Mesenchymal stem cell (in vitro differentiated cells and primary cell): Measurements from ENCODE around the gene PHKA2.

Experiments
- DNase-seq: peaks from one replicate; pipeline ENCODE4 v3.0.0-alpha.2; 2013
- H2AFZ ChIP-seq: one replicate; pipeline ENCODE4 v1.6.1; 2013; ENCODE audit warnings: low read depth, mild to moderate bottlenecking, control low read depth, inconsistent platforms, low read length, moderate library complexity
- H2AK5ac ChIP-seq: 2 replicates; pipeline ENCODE4 v1.6.1; 2013; ENCODE audit warnings: low read length, moderate library complexity, mild to moderate bottlenecking, inconsistent platforms; ENCODE audit not compliant: severe bottlenecking
- H2BK120ac ChIP-seq: one replicate; pipeline ENCODE4 v1.6.1; 2013; ENCODE audit warnings: low read depth, mild to moderate bottlenecking, inconsistent platforms, low read length, moderate library complexity
- H2BK12ac ChIP-seq, 2 experiments: one replicate each; pipeline ENCODE4 v1.6.1; 2013; ENCODE audit warnings: inconsistent platforms in 2 of 2, low read length in 2 of 2, mild to moderate bottlenecking in 2 of 2, moderate library complexity in 2 of 2, control low read depth in 1 of 2
- H2BK15ac ChIP-seq: one replicate; pipeline ENCODE4 v1.6.1; 2013; ENCODE audit warnings: mild to moderate bottlenecking, low read depth, inconsistent platforms; ENCODE audit not compliant: poor library complexity, severe bottlenecking
- H2BK5ac ChIP-seq: 2 replicates; pipeline ENCODE4 v1.6.1; 2013; ENCODE audit warnings: low read depth, mild to moderate bottlenecking, low read length, control low read depth, inconsistent platforms; ENCODE audit not compliant: poor library complexity, severe bottlenecking
- H3K14ac ChIP-seq, 2 experiments: one replicate each; pipeline ENCODE4 v1.6.1; 2013; ENCODE audit warnings: inconsistent platforms in 2 of 2, low read length in 2 of 2, control low read depth in 1 of 2, mild to moderate bottlenecking in 1 of 2, moderate library complexity in 1 of 2
- H3K18ac ChIP-seq, 2 experiments: one replicate each; pipeline ENCODE4 v1.6.1; 2013; ENCODE audit warnings: inconsistent platforms in 2 of 2, low read length in 2 of 2, control low read depth in 1 of 2, low read depth in 1 of 2, mild to moderate bottlenecking in 1 of 2
- H3K23ac ChIP-seq, 2 experiments: one replicate each; pipeline ENCODE4 v1.6.1; 2013; ENCODE audit warnings: inconsistent platforms in 2 of 2, low read length in 2 of 2, mild to moderate bottlenecking in 2 of 2, moderate library complexity in 2 of 2, control low read depth in 1 of 2
- H3K27ac ChIP-seq: 2 replicates; pipeline ENCODE4 v1.5.1; 2013; ENCODE audit warnings: mild to moderate bottlenecking, moderate library complexity, low read length, control low read depth, inconsistent platforms; ENCODE audit not compliant: poor library complexity, severe bottlenecking
- H3K27me3 ChIP-seq, 2 experiments: 2 replicates each; pipeline versions ENCODE4 v1.6.1 to v1.7.0; 2013; ENCODE audit warnings: low read length in 2 of 2, mild to moderate bottlenecking in 2 of 2, moderate library complexity in 2 of 2, control low read depth in 1 of 2, inconsistent platforms in 1 of 2; ENCODE audit not compliant: control insufficient read depth in 1 of 2, insufficient read depth in 1 of 2
- H3K36me3 ChIP-seq, 2 experiments: 2 replicates each; pipeline versions ENCODE4 v1.6.1 to v1.7.0; 2013; ENCODE audit warnings: low read length in 2 of 2, control low read depth in 1 of 2, inconsistent platforms in 1 of 2, low read depth in 1 of 2, mild to moderate bottlenecking in 1 of 2; ENCODE audit not compliant: insufficient read depth in 2 of 2, control insufficient read depth in 1 of 2
- H3K4ac ChIP-seq, 2 experiments: one replicate each; pipeline ENCODE4 v1.6.1; 2013; ENCODE audit warnings: inconsistent platforms in 2 of 2, low read length in 2 of 2, mild to moderate bottlenecking in 2 of 2, moderate library complexity in 2 of 2, control low read depth in 1 of 2, low read depth in 1 of 2
- H3K4me1 ChIP-seq: 2 replicates; pipeline ENCODE4 v1.6.1; 2013; ENCODE audit warnings: low read depth, low read length, control low read depth; ENCODE audit not compliant: control insufficient read depth, insufficient read depth
- H3K4me2 ChIP-seq: 2 replicates; pipeline ENCODE4 v1.6.1; 2013; ENCODE audit warnings: low read length, mild to moderate bottlenecking, inconsistent platforms; ENCODE audit not compliant: poor library complexity, severe bottlenecking
- H3K4me3 ChIP-seq, 2 experiments: 2 replicates each; pipeline versions ENCODE4 v1.5.1 to v1.7.0; 2013; ENCODE audit warnings: low read length in 2 of 2, mild to moderate bottlenecking in 2 of 2, control low read depth in 1 of 2, low read depth in 1 of 2; ENCODE audit not compliant: insufficient read depth in 1 of 2
- H3K79me1 ChIP-seq: replicated peaks from 2 replicates; pipeline ENCODE4 v1.6.1; 2013; ENCODE audit warnings: mild to moderate bottlenecking, control low read depth, low read length, inconsistent platforms; ENCODE audit not compliant: poor library complexity, severe bottlenecking
- H3K9ac ChIP-seq: 2 replicates; pipeline ENCODE4 v1.7.0; 2013; ENCODE audit warnings: mild to moderate bottlenecking, low read length, moderate library complexity
- H3K9me3 ChIP-seq: 2 replicates; pipeline ENCODE4 v1.7.0; 2013; ENCODE audit warnings: mild to moderate bottlenecking, low read length; ENCODE audit not compliant: control insufficient read depth
- H4K8ac ChIP-seq: one replicate; pipeline ENCODE4 v1.6.1; 2013; ENCODE audit warnings: inconsistent platforms, mild to moderate bottlenecking, low read length, moderate library complexity
- H4K91ac ChIP-seq: one replicate; pipeline ENCODE4 v1.6.1; 2013; ENCODE audit warnings: mild to moderate bottlenecking, low read length, inconsistent platforms
- WGBS: methylation state at CpG from one replicate; pipeline ENCODE4 v1.1.7; 2013; ENCODE audit warnings: mixed read lengths; 5-methylcytosine and 5-hydroxymethylcytosine counted together

The PHKA2 gene

DNA sequence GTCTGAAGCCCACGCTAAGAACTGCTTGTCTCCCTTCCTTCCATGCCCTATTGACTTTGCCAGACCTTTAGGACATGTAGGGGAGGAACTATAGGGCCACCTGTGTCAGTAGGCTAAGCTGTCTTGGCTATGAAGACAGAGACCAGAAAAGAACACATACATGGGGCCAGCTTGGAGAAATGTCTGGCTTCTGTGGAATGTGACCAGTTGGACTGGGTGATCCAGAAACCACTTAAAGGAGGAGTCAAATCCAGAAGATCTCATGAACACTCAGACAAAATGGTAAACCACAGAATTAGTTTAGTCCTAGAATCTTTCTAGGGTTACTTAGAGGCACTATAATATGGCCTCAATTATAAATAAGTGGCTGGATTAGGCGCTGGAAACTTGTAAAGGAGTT, 42.0 kb downstream of the PHKA2 start:
- H2AK5ac ChIP-seq, result no peak overlapping the region
- H3K9ac ChIP-seq, result no peak overlapping the region
- H3K18ac ChIP-seq, result no peak overlapping the region
- no peak overlapping the region for H3K4me2 ChIP-seq
- H3K4ac ChIP-seq, result no peak overlapping the region
- H3K27ac ChIP-seq, result no peak overlapping the region
- peaks cover 4% of the 10 kb centered on the region for H3K4me1 ChIP-seq
- no peak overlapping the region for H3K23ac ChIP-seq
- no peaks in the 10 kb centered on the region for H3K27me3 ChIP-seq
- 100% methylated on average over 2 of the region's 2 CpGs for WGBS
- no peak overlapping the region for H2BK12ac ChIP-seq
- H3K36me3 ChIP-seq, result peaks cover 9 to 20% of the 10 kb centered on the region in 2 experiments
- H2BK15ac ChIP-seq, result no peak overlapping the region
- no peak overlapping the region for H3K14ac ChIP-seq
- H3K9me3 ChIP-seq, result no peaks in the 10 kb centered on the region
- no peak overlapping the region for H4K8ac ChIP-seq
- no peak overlapping the region for H2BK5ac ChIP-seq
- H3K79me1 ChIP-seq, result no peaks in the 10 kb centered on the region
- H4K91ac ChIP-seq, result no peak overlapping the region
- H3K4me3 ChIP-seq, result no peak overlapping the region
- DNase-seq, result no peak
- no peak overlapping the region for H2AFZ ChIP-seq
- no peak overlapping the region for H2BK120ac ChIP-seq

GRCh38 chrX:18938710-18939109, 45.2 kb downstream of the PHKA2 start:
- H3K14ac ChIP-seq, result no peak overlapping the region
- H3K9me3 ChIP-seq, result no peaks in the 10 kb centered on the region
- H2BK15ac ChIP-seq, result no peak overlapping the region
- no peak overlapping the region for H4K8ac ChIP-seq
- WGBS, result 100% methylated on average over 2 of the region's 3 CpGs
- H3K4me2 ChIP-seq, result no peak overlapping the region
- H3K23ac ChIP-seq, result no peak overlapping the region
- no peak overlapping the region for H3K4ac ChIP-seq
- H2AK5ac ChIP-seq, result no peak overlapping the region
- no peaks in the 10 kb centered on the region for H3K27me3 ChIP-seq
- H2BK120ac ChIP-seq, result no peak overlapping the region
- H2BK12ac ChIP-seq, result no peak overlapping the region
- no peak overlapping the region for H3K4me3 ChIP-seq
- no peaks in the 10 kb centered on the region for H3K79me1 ChIP-seq
- H2AFZ ChIP-seq, result no peak overlapping the region
- peaks cover 15 to 22% of the 10 kb centered on the region in 2 experiments for H3K36me3 ChIP-seq
- H3K18ac ChIP-seq, result no peak overlapping the region
- no peak overlapping the region for H2BK5ac ChIP-seq
- H3K4me1 ChIP-seq, result peaks cover 2% of the 10 kb centered on the region
- no peak for DNase-seq
- H3K9ac ChIP-seq, result no peak overlapping the region
- no peak overlapping the region for H4K91ac ChIP-seq
- H3K27ac ChIP-seq, result no peak overlapping the region

DNA sequence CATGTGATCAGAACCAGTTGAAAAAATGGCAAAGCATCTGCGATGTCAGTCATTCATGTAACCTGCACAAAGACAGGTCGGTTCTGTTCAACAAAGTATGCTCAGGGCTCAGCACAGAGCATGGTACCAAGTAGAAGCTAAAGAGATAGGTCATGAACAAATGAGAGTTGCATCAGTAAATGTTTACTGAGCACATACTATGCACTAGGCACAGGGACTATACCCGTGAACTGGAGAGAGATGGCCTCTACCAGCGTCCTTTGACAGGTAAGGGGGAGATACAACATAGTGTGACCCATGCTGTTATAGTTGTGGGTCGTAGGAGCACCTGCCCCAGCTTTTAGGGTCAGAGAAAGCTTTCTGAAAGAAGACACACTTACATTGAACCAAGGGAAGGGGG, 46.7 kb downstream of the PHKA2 start:
- Histone ChIP-seq H3K18ac (no peak overlapping the region), H3K36me3 (peaks cover 16 to 21% of the 10 kb centered on the region in 2 experiments), H3K14ac (no peak overlapping the region), H3K9me3 (no peaks in the 10 kb centered on the region), H3K79me1 (no peaks in the 10 kb centered on the region), H3K4me3 (no peak overlapping the region), H2BK12ac (no peak overlapping the region), H2AK5ac (no peak overlapping the region), H3K4me2 (no peak overlapping the region), H2BK15ac (no peak overlapping the region), H3K4ac (no peak overlapping the region), H4K8ac (no peak overlapping the region), H3K4me1 (peaks cover 2% of the 10 kb centered on the region), H4K91ac (no peak overlapping the region), H3K27me3 (no peaks in the 10 kb centered on the region), H2AFZ (no peak overlapping the region), H2BK5ac (no peak overlapping the region), H3K27ac (no peak overlapping the region), H3K23ac (no peak overlapping the region), H3K9ac (no peak overlapping the region), H2BK120ac (no peak overlapping the region)
- 94% methylated on average over 5 of the region's 5 CpGs for WGBS
- no peak for DNase-seq

DNA sequence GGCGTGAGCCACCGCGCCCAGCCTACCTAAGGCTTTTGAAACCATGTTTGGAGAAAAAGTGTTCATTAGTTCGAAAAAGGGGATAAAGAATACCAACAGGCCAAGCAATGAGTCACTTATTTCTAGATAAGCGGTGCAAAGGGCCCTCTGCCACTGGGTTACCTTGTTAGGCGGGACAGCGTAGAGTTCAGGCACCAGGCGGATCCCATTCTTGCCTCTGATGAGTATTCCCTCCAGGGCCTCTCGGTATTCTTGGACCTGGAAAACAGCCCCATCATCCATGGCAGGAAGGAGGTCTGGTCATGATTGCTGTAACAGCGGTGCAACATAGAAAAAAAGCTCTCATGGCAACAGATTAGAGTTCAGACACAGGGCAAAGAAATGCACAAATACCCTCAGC, 48.0 kb downstream of the PHKA2 start:
- H2BK12ac ChIP-seq, result no peak overlapping the region
- no peak for DNase-seq
- no peak overlapping the region for H2BK15ac ChIP-seq
- no peaks in the 10 kb centered on the region for H3K79me1 ChIP-seq
- H3K4me2 ChIP-seq, result no peak overlapping the region
- H2AFZ ChIP-seq, result no peak overlapping the region
- no peaks in the 10 kb centered on the region for H3K4me1 ChIP-seq
- H3K27ac ChIP-seq, result no peak overlapping the region
- H3K27me3 ChIP-seq, result no peaks in the 10 kb centered on the region
- no peak overlapping the region for H3K4ac ChIP-seq
- H2BK5ac ChIP-seq, result no peak overlapping the region
- H4K8ac ChIP-seq, result no peak overlapping the region
- H3K14ac ChIP-seq, result no peak overlapping the region
- 98% methylated on average over 8 of the region's 10 CpGs for WGBS
- H3K36me3 ChIP-seq, result peaks cover 13 to 30% of the 10 kb centered on the region in 2 experiments
- no peak overlapping the region for H3K23ac ChIP-seq
- no peak overlapping the region for H2AK5ac ChIP-seq
- H4K91ac ChIP-seq, result no peak overlapping the region
- no peaks in the 10 kb centered on the region for H3K9me3 ChIP-seq
- H2BK120ac ChIP-seq, result no peak overlapping the region
- no peak overlapping the region for H3K4me3 ChIP-seq
- no peak overlapping the region for H3K9ac ChIP-seq
- no peak overlapping the region for H3K18ac ChIP-seq
